DND-41 (cell line): ENCODE results near the gene IL12A.

ENCODE experiments used
- ATAC-seq: fragments of 200-7000 bp; cut with Tn5 transposase; 3 replicates; pipeline ENCODE4 v1.9.1; 2021; ENCODE audit warnings: low read depth; ENCODE audit not compliant: insufficient read depth
- DNase-seq: peaks from one replicate; pipeline ENCODE4 v3.0.0-alpha.2; 2020
- H2AFZ ChIP-seq: 2 replicates; pipeline ENCODE4 v1.6.0; 2012; ENCODE audit warnings: low read depth, low read length
- H3K27ac ChIP-seq: 2 replicates; pipeline ENCODE4 v1.5.1; 2012; ENCODE audit warnings: low read length, inconsistent platforms
- H3K27me3 ChIP-seq: fragments of 200-600 bp; sonication (generic); 2 replicates; pipeline ENCODE4 v1.6.0; 2012; ENCODE audit warnings: low read length, mild to moderate bottlenecking, inconsistent platforms; ENCODE audit not compliant: insufficient read depth, poor library complexity
- H3K36me3 ChIP-seq: 2 replicates; pipeline ENCODE4 v1.5.1; 2012; ENCODE audit warnings: low read length, inconsistent platforms; ENCODE audit not compliant: insufficient read depth
- H3K4me1 ChIP-seq: 2 replicates; pipeline ENCODE4 v1.5.1; 2012; ENCODE audit warnings: mild to moderate bottlenecking, low read length; ENCODE audit not compliant: insufficient read depth
- H3K4me2 ChIP-seq: 2 replicates; pipeline ENCODE4 v1.6.0; 2012; ENCODE audit warnings: mild to moderate bottlenecking, moderate library complexity, low read length, inconsistent platforms; ENCODE audit not compliant: insufficient read depth
- H3K4me3 ChIP-seq, 2 experiments: fragments of 200-600 bp in 1 of 2; shearing (Covaris generic) in 1 of 2; 2 replicates each; pipeline ENCODE4 v1.5.1; 2012 to 2016; ENCODE audit warnings: inconsistent platforms in 2 of 2, low read length in 2 of 2, mild to moderate bottlenecking in 2 of 2, low read depth in 1 of 2, moderate library complexity in 1 of 2
- H3K79me2 ChIP-seq: 2 replicates; pipeline ENCODE4 v1.6.0; 2012; ENCODE audit warnings: low read length, inconsistent platforms; ENCODE audit not compliant: insufficient read depth
- H3K9ac ChIP-seq: 2 replicates; pipeline ENCODE4 v1.6.0; 2012; ENCODE audit warnings: low read depth, mild to moderate bottlenecking, inconsistent platforms, low read length, moderate library complexity
- H3K9me3 ChIP-seq: 2 replicates; pipeline ENCODE4 v1.5.1; 2012; ENCODE audit warnings: low read length, moderate library complexity, mild to moderate bottlenecking, inconsistent platforms; ENCODE audit not compliant: insufficient read depth, severe bottlenecking
- H4K20me1 ChIP-seq: 2 replicates; pipeline ENCODE4 v1.6.0; 2012; ENCODE audit warnings: low read length; ENCODE audit not compliant: insufficient read depth
- CTCF ChIP-seq: IDR thresholded peaks from 2 replicates; pipeline ENCODE4 v1.5.1; 2012; ENCODE audit warnings: borderline replicate concordance, low read length, moderate library complexity, mild to moderate bottlenecking; ENCODE audit not compliant: poor library complexity, severe bottlenecking; ENCODE audit errors: extremely low read depth
- EZH2 ChIP-seq: IDR thresholded peaks from 3 replicates; pipeline ENCODE4 v1.6.1; 2012; ENCODE audit warnings: borderline replicate concordance, low read depth, mild to moderate bottlenecking, moderate library complexity, low read length, inconsistent platforms; ENCODE audit not compliant: severe bottlenecking

The IL12A gene

GRCh38 chr3:159960188-159961148 is 28.2 kb upstream of the IL12A start:
- no peak overlapping the region for H2AFZ ChIP-seq
- no peak overlapping the region for H3K4me2 ChIP-seq
- no peak for DNase-seq
- no peaks in the 10 kb centered on the region for H4K20me1 ChIP-seq
- H3K27ac ChIP-seq = no peak overlapping the region
- H3K36me3 ChIP-seq = no peaks in the 10 kb centered on the region
- TF ChIP-seq EZH2 (no peak), CTCF (no peak)
- no peak overlapping the region for H3K4me3 ChIP-seq
- H3K4me1 ChIP-seq = no peaks in the 10 kb centered on the region
- no peak for ATAC-seq
- no peaks in the 10 kb centered on the region for H3K9me3 ChIP-seq
- H3K79me2 ChIP-seq = no peaks in the 10 kb centered on the region
- H3K9ac ChIP-seq = no peak overlapping the region
- no peaks in the 10 kb centered on the region for H3K27me3 ChIP-seq

GRCh38 chr3:159964166-159964973 is 24.3 kb upstream of the IL12A start:
- Histone ChIP-seq H3K79me2 (no peaks in the 10 kb centered on the region), H3K4me2 (no peak overlapping the region), H3K36me3 (no peaks in the 10 kb centered on the region), H3K9me3 (no peaks in the 10 kb centered on the region), H4K20me1 (no peaks in the 10 kb centered on the region), H3K27me3 (no peaks in the 10 kb centered on the region), H3K9ac (no peak overlapping the region), H3K4me3 (no peak overlapping the region), H2AFZ (no peak overlapping the region), H3K4me1 (no peaks in the 10 kb centered on the region), H3K27ac (no peak overlapping the region)
- no peak for ATAC-seq
- no peak for TF ChIP-seq CTCF
- TF ChIP-seq EZH2 = no peak
- no peak for DNase-seq

GRCh38 chr3:159971311-159971710 is 17.3 kb upstream of the IL12A start:
- H3K4me3 ChIP-seq = no peak overlapping the region
- H3K9ac ChIP-seq = no peak overlapping the region
- no peak overlapping the region for H3K27ac ChIP-seq
- no peak overlapping the region for H3K4me2 ChIP-seq
- no peaks in the 10 kb centered on the region for H3K79me2 ChIP-seq
- peaks cover 4% of the 10 kb centered on the region for H3K27me3 ChIP-seq
- ATAC-seq = no peak
- H3K9me3 ChIP-seq = no peaks in the 10 kb centered on the region
- H3K4me1 ChIP-seq = no peaks in the 10 kb centered on the region
- TF ChIP-seq EZH2 = no peak
- no peak for TF ChIP-seq CTCF
- no peak overlapping the region for H2AFZ ChIP-seq
- H4K20me1 ChIP-seq = no peaks in the 10 kb centered on the region
- DNase-seq = no peak
- H3K36me3 ChIP-seq = no peaks in the 10 kb centered on the region
